ENCODE data around the gene AIFM1. TPM values are rescaled to one million over a fixed set of nuclear protein-coding genes. Genes with fewer than 3 reads are reported as not detected.

Gene AIFM1
- total and polyA plus RNA-seq, 2 experiments from 2014 or later, result 29.6 to 47.3 TPM

DNA sequence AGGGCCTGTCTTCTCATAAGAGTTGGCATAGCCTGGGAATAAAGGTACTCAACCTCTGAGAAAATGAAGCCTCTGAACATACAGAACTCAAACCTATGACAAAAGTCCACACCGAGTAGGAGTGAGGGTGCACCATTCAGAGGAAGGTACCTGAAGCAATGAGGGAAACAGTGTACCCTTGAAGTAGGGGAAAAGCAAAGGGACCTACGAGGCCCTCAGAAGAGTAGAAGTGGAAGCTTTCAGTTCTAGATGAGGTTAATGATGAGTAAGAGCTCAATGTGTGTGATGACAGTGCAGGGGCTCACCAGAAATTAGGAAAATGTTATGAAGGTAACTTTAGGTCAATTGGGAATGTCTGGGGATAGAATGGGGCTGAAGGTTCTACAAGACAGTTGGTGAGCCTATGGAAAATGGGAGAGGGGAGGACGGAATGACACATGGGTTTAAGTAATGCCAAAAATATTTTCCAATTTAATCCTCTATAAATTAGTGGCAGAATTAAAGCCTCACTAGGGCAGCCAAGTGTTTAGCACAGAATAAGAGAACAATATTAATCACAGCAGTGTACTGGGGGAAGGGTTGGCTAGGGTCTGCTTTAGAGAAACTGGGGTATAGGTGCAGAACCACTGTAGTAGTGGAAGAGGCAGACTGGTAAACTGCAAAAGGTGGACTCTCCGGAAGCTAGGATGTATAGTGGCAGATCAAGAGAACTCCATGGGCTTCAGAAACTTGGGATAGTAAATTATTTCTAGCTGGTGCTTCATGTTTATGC, 46.0 kb upstream of the AIFM1 start (continued):
- TF ChIP-seq, protein P1, sequence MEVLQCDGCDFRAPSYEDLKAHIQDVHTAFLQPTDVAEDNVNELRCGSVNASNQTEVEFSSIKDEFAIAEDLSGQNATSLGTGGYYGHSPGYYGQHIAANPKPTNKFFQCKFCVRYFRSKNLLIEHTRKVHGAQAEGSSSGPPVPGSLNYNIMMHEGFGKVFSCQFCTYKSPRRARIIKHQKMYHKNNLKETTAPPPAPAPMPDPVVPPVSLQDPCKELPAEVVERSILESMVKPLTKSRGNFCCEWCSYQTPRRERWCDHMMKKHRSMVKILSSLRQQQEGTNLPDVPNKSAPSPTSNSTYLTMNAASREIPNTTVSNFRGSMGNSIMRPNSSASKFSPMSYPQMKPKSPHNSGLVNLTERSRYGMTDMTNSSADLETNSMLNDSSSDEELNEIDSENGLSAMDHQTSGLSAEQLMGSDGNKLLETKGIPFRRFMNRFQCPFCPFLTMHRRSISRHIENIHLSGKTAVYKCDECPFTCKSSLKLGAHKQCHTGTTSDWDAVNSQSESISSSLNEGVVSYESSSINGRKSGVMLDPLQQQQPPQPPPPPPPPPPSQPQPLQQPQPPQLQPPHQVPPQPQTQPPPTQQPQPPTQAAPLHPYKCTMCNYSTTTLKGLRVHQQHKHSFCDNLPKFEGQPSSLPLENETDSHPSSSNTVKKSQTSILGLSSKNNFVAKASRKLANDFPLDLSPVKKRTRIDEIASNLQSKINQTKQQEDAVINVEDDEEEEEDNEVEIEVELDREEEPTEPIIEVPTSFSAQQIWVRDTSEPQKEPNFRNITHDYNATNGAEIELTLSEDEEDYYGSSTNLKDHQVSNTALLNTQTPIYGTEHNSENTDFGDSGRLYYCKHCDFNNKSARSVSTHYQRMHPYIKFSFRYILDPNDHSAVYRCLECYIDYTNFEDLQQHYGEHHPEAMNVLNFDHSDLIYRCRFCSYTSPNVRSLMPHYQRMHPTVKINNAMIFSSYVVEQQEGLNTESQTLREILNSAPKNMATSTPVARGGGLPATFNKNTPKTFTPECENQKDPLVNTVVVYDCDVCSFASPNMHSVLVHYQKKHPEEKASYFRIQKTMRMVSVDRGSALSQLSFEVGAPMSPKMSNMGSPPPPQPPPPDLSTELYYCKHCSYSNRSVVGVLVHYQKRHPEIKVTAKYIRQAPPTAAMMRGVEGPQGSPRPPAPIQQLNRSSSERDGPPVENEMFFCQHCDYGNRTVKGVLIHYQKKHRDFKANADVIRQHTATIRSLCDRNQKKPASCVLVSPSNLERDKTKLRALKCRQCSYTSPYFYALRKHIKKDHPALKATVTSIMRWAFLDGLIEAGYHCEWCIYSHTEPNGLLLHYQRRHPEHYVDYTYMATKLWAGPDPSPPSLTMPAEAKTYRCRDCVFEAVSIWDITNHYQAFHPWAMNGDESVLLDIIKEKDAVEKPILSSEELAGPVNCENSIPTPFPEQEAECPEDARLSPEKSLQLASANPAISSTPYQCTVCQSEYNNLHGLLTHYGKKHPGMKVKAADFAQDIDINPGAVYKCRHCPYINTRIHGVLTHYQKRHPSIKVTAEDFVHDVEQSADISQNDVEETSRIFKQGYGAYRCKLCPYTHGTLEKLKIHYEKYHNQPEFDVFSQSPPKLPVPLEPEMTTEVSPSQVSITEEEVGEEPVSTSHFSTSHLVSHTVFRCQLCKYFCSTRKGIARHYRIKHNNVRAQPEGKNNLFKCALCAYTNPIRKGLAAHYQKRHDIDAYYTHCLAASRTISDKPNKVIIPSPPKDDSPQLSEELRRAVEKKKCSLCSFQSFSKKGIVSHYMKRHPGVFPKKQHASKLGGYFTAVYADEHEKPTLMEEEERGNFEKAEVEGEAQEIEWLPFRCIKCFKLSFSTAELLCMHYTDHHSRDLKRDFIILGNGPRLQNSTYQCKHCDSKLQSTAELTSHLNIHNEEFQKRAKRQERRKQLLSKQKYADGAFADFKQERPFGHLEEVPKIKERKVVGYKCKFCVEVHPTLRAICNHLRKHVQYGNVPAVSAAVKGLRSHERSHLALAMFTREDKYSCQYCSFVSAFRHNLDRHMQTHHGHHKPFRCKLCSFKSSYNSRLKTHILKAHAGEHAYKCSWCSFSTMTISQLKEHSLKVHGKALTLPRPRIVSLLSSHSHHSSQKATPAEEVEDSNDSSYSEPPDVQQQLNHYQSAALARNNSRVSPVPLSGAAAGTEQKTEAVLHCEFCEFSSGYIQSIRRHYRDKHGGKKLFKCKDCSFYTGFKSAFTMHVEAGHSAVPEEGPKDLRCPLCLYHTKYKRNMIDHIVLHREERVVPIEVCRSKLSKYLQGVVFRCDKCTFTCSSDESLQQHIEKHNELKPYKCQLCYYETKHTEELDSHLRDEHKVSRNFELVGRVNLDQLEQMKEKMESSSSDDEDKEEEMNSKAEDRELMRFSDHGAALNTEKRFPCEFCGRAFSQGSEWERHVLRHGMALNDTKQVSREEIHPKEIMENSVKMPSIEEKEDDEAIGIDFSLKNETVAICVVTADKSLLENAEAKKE (CRISPR knock-in tag; IDR thresholded peaks at IDR 0.05), result no peak
- TF ChIP-seq, protein P2, sequence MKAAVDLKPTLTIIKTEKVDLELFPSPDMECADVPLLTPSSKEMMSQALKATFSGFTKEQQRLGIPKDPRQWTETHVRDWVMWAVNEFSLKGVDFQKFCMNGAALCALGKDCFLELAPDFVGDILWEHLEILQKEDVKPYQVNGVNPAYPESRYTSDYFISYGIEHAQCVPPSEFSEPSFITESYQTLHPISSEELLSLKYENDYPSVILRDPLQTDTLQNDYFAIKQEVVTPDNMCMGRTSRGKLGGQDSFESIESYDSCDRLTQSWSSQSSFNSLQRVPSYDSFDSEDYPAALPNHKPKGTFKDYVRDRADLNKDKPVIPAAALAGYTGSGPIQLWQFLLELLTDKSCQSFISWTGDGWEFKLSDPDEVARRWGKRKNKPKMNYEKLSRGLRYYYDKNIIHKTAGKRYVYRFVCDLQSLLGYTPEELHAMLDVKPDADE (IDR thresholded peaks at IDR 0.05), result no peak
- TF ChIP-seq ZNF331 (CRISPR knock-in tag; IDR thresholded peaks at IDR 0.05; ENCODE audit: low read depth), result no peak

DNA sequence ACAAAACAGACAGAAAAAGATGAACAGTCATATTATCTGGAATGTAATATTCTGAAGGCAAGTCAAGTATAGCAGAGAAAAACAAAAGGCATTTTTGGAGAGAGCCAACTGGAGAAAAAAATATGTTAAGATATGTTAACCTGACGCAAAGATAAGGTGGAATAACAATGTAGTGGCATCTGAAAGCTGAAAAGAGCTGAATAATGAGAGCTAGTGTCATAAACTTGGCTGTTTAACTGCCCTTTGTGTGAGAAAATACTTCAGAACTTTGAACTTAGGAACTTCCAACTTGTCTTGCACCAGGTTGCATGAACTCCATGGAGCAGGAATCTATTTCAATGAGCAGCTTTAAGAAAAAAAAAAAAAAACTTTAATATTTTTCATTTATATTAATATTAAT, 39.0 kb upstream of the AIFM1 start:
- H3K36me3 Mint-ChIP-seq (ENCODE audit: low read depth), result peaks cover 27% of the 10 kb centered on the region; the same call in 2 of the 3 replicates
- no peak overlapping the region for H3K4me2 ChIP-seq
- no peak overlapping the region for H3K27ac ChIP-seq (ENCODE audit: low read depth)
- no peak overlapping the region for H3K4me3 ChIP-seq
- H3K4me1 ChIP-seq (ENCODE audit: insufficient read depth), result no peaks in the 10 kb centered on the region
- TF ChIP-seq, protein P1 (CRISPR knock-in tag; IDR thresholded peaks at IDR 0.05), result no peak
- H3K27ac Mint-ChIP-seq, result no peak overlapping the region
- no peak overlapping the region for H3K4me3 Mint-ChIP-seq
- no peaks in the 10 kb centered on the region for H4K20me1 ChIP-seq (replicated peaks; ENCODE audit: insufficient read depth)
- H3K27me3 Mint-ChIP-seq (ENCODE audit: insufficient read depth, low read depth, poor library complexity), result no peaks in the 10 kb centered on the region
- H3K9me3 Mint-ChIP-seq, result no peaks in the 10 kb centered on the region
- H3K79me2 ChIP-seq (replicated peaks; ENCODE audit: insufficient read depth), result no peaks in the 10 kb centered on the region
- no peaks in the 10 kb centered on the region for H3K4me1 Mint-ChIP-seq
- no peaks in the 10 kb centered on the region for H3K27me3 ChIP-seq (ENCODE audit: insufficient read depth)
- no peak for DNase-seq (ENCODE audit: low spot score)
- no peaks in the 10 kb centered on the region for H3K9me2 ChIP-seq (ENCODE audit: insufficient read depth)
- no peak overlapping the region for H2AFZ ChIP-seq
- ATAC-seq, result no peak
- no peaks in the 10 kb centered on the region for H3F3A ChIP-seq (replicated peaks; ENCODE audit: low read depth)
- 0 out of 2 replicates have a peak, but pooled peaks cover 6% of the 10 kb centered on the region for H3K36me3 ChIP-seq (ENCODE audit: insufficient read depth)

All from GM23338 (cell line).